A549 (cell line): Measurements from ENCODE around the gene DPPA2. TPM values are rescaled to one million over a fixed set of nuclear protein-coding genes. Genes with fewer than 3 reads are reported as not detected.

Experiments used
- ATAC-seq, 2 experiments: fragments of 200-7000 bp in 1 of 2; fragments of >200 bp in 1 of 2; cut with Nextera tagmentation in 1 of 2; cut with Tn5 transposase in 1 of 2; 3 replicates each; pipeline versions ENCODE4 v1.8.0 to v1.9.1; 2018 to 2020; ENCODE audit warnings: mild to moderate bottlenecking in 1 of 2, moderate library complexity in 1 of 2
- CTCF ChIA-PET: fragments of 300-600 bp; sonication (Branson Sonifier 250); formaldehyde crosslinking; extraction: SDS; loops from one replicate; lab custom pipeline; 2021; ENCODE audit warnings: antibody characterized with exemption, inconsistent platforms; lab: Yijun Ruan, JAX
- POLR2A ChIA-PET: fragments of 350-600 bp; formaldehyde crosslinking; extraction: SDS; loops from one replicate; lab custom pipeline; 2021; ENCODE audit warnings: antibody characterized with exemption, inconsistent platforms; lab: Yijun Ruan, JAX
- DNase-seq, 2 experiments: peaks; one replicate each; pipeline versions ENCODE4 v3.0.0 to v3.0.0-alpha.2; 2011 to 2016; ENCODE audit warnings: low read depth in 1 of 2, low spot score in 1 of 2
- FAIRE-seq: peaks from 2 replicates; lab custom pipeline; 2011; peaks lifted over from hg19 to GRCh38; lab: Jason Lieb, UNC
- H3K27ac ChIP-seq, 2 experiments: fragments of >200 bp; sonication (Bioruptor Twin); formaldehyde crosslinking; 3 replicates each; pipeline ENCODE4 v1.5.1; 2016 to 2017
- H3K4me1 ChIP-seq: fragments of >200 bp; sonication (Bioruptor Twin); formaldehyde crosslinking; 3 replicates; pipeline ENCODE4 v1.6.1; 2016
- H3K4me2 ChIP-seq: fragments of >200 bp; sonication (Bioruptor Twin); formaldehyde crosslinking; 3 replicates; pipeline ENCODE4 v1.6.1; 2016
- H3K4me3 ChIP-seq: fragments of >200 bp; sonication (Bioruptor Twin); formaldehyde crosslinking; 3 replicates; pipeline ENCODE4 v1.5.1; 2016
- H3K9me3 ChIP-seq: fragments of >200 bp; sonication (Bioruptor Twin); formaldehyde crosslinking; 3 replicates; pipeline ENCODE4 v1.6.1; 2016
- CBX8 ChIP-seq: fragments of 200-600 bp; sonication (generic); IDR thresholded peaks from 2 replicates; pipeline ENCODE4 v1.6.1; 2016
- CEBPB ChIP-seq, 2 experiments: fragments of >200 bp in 1 of 2; sonication (Bioruptor Twin) in 1 of 2; formaldehyde crosslinking in 1 of 2; IDR thresholded peaks; 2 replicates each; pipeline ENCODE4 v1.6.1; 2012 to 2016
- CHD2 ChIP-seq: fragments of 150-350 bp; IDR thresholded peaks from 2 replicates; pipeline ENCODE4 v1.6.1; 2014; ENCODE audit warnings: low read length; ENCODE audit not compliant: partially characterized antibody
- CHD4 ChIP-seq: fragments of 200-600 bp; sonication (generic); IDR thresholded peaks from 2 replicates; pipeline ENCODE4 v1.6.1; 2016; ENCODE audit warnings: antibody characterized with exemption, mild to moderate bottlenecking, borderline replicate concordance
- EHMT2 ChIP-seq: fragments of 200-600 bp; sonication (generic); IDR thresholded peaks from 2 replicates; pipeline ENCODE4 v1.6.1; 2016; ENCODE audit warnings: antibody characterized with exemption, low read depth, mild to moderate bottlenecking, moderate library complexity
- ESRRA ChIP-seq: fragments of 150-350 bp; IDR thresholded peaks from 2 replicates; pipeline ENCODE4 v1.6.1; 2014; ENCODE audit warnings: mild to moderate bottlenecking, low read length, borderline replicate concordance
- GATA3 ChIP-seq: IDR thresholded peaks from 2 replicates; pipeline ENCODE4 v1.6.1; 2012; ENCODE audit warnings: borderline replicate concordance
- HOXB13 ChIP-seq: fragments of 250-450 bp; sonication (Bioruptor Pico); IDR thresholded peaks from 2 replicates; pipeline ENCODE4 v1.5.0; 2020; ENCODE audit warnings: low read depth, mild to moderate bottlenecking, moderate library complexity
- HOXB5 ChIP-seq: fragments of 250-450 bp; sonication (Bioruptor Pico); IDR thresholded peaks from 2 replicates; pipeline ENCODE4 v1.5.0; 2020; ENCODE audit warnings: mild to moderate bottlenecking, moderate library complexity
- JUNB ChIP-seq: fragments of >200 bp; sonication (Bioruptor Twin); formaldehyde crosslinking; IDR thresholded peaks from 2 replicates; pipeline ENCODE4 v1.6.1; 2016
- MAFK ChIP-seq: fragments of 450-650 bp; IDR thresholded peaks from 2 replicates; pipeline ENCODE4 v1.6.1; 2014; ENCODE audit not compliant: partially characterized antibody
- MYC ChIP-seq: IDR thresholded peaks from 2 replicates; pipeline ENCODE4 v1.6.1; 2012; ENCODE audit warnings: mild to moderate bottlenecking, inconsistent platforms, low read length, improper control_type of control experiment, borderline replicate concordance
- NFE2L2 ChIP-seq: fragments of 150-350 bp; conservative IDR thresholded peaks from 2 replicates; pipeline ENCODE4 v1.6.1; 2014; ENCODE audit warnings: low read length
- PHF8 ChIP-seq: fragments of 200-600 bp; sonication (generic); IDR thresholded peaks from 2 replicates; pipeline ENCODE4 v1.6.1; 2016; ENCODE audit warnings: low read depth, mild to moderate bottlenecking, antibody characterized with exemption, moderate library complexity, borderline replicate concordance
- POLR2A ChIP-seq: IDR thresholded peaks from 2 replicates; pipeline ENCODE4 v1.6.1; 2012; ENCODE audit warnings: mild to moderate bottlenecking, low read length
- POLR2AphosphoS2 ChIP-seq: conservative IDR thresholded peaks from 2 replicates; pipeline ENCODE4 v1.6.1; 2012; ENCODE audit warnings: low read length, improper control_type of control experiment, inconsistent platforms
- TP53 ChIP-seq: fragments of 250-450 bp; sonication (Bioruptor Pico); IDR thresholded peaks from 2 replicates; pipeline ENCODE4 v1.5.0; 2021; ENCODE audit warnings: mild to moderate bottlenecking, moderate library complexity
- ZC3H11A ChIP-seq: fragments of 450-650 bp; IDR thresholded peaks from 2 replicates; pipeline ENCODE4 v1.6.1; 2014; ENCODE audit warnings: antibody characterized with exemption, mild to moderate bottlenecking
- ZFP36 ChIP-seq: fragments of 450-650 bp; IDR thresholded peaks from 2 replicates; pipeline ENCODE4 v1.6.1; 2014; ENCODE audit warnings: borderline replicate concordance; ENCODE audit not compliant: partially characterized antibody
- WGBS: methylation state at CpG from one replicate; pipeline ENCODE4 v1.1.6; 2017; ENCODE audit errors: missing lambda C conversion rate; 5-methylcytosine and 5-hydroxymethylcytosine counted together
- polyA minus RNA-seq: library from RNA; depleted of rRNA, polyadenylated mRNA; stranded (reverse); fragments of >200 nt; gene quantifications from 2 replicates; pipeline ENCODE4 v1.2.3, GENCODE V29; 2011; rRNA and poly(A)+ RNA removed
- polyA plus RNA-seq, 4 experiments: library from polyadenylated mRNA; depleted of rRNA in 3 of 4; stranded (reverse); fragments of >200 nt; fragmentation: RNase III in 1 of 4; extraction: RNeasy Plus Mini Kit Qiagen cat#74134 plus additional on column Dnase treatment in 1 of 4; gene quantifications; 2 replicates in 3 of 4; 3 replicates in 1 of 4; pipeline ENCODE4 v1.2.3, GENCODE V29; 2011 to 2017
- TF ChIP-seq, protein P1 (sequence below): IDR thresholded peaks from 2 replicates; pipeline ENCODE4 v1.6.1; 2012
- TF ChIP-seq, protein P2 (sequence below): fragments of 450-650 bp; IDR thresholded peaks from 2 replicates; pipeline ENCODE4 v1.6.1; 2014; ENCODE audit warnings: antibody characterized with exemption
- TF ChIP-seq, protein P3 (sequence below): fragments of 200-600 bp; sonication (generic); IDR thresholded peaks from 2 replicates; pipeline ENCODE4 v1.6.1; 2016; ENCODE audit warnings: antibody characterized with exemption, mild to moderate bottlenecking, moderate library complexity
- TF ChIP-seq, protein P4 (sequence below): IDR thresholded peaks from 2 replicates; pipeline ENCODE4 v1.6.1; 2012
- TF ChIP-seq, protein P5 (sequence below): fragments of 250-450 bp; sonication (Bioruptor Pico); IDR thresholded peaks from 2 replicates; pipeline ENCODE4 v1.5.0; 2020; ENCODE audit warnings: low read depth, mild to moderate bottlenecking, moderate library complexity

Gene DPPA2, protein sequence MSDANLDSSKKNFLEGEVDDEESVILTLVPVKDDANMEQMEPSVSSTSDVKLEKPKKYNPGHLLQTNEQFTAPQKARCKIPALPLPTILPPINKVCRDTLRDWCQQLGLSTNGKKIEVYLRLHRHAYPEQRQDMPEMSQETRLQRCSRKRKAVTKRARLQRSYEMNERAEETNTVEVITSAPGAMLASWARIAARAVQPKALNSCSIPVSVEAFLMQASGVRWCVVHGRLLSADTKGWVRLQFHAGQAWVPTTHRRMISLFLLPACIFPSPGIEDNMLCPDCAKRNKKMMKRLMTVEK
- polyA plus RNA-seq (2011; rRNA removed) (not detected in 2 replicates), polyA plus RNA-seq (2017; fragmentation: RNase III; extraction: RNeasy Plus Mini Kit Qiagen cat#74134 plus additional on column Dnase treatment) (not detected in 3 replicates), polyA minus RNA-seq (not detected in 2 replicates)
- polyA plus RNA-seq (2012; cell fraction: cytosol; rRNA removed), result not detected in 2 replicates
- not detected in 2 replicates for polyA plus RNA-seq (2012; cell fraction: nucleus; rRNA removed)

DNA sequence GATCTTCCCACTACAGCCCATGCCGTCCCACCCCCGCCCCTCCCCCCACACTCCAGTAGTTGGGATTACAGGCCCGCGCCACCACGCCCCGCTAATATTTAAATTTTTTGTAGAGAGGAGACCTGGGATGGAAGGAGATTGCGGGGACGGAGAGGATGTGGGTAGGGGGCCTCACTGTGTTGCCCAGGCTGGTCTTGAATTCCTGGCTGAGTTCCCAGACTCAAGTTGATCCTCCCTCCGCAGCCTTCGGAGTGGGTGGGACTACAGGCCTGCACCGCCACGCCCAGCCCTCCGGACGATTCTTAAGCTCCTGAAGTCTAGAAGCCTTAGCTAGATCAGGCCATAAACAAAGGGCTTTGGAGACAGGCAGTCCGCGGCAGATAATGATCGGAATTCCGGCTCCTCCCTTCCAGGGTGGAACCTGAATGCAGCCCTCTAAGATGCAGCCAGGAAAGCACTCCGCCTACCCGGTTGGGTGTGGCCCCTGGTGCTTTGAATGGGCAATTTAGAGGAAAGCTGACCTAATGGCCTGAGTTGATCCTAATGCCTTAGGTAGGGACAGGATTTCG is at the start of gene DPPA2:
TSS of gene DPPA2 (minus strand) at position 356 of the 569 bp plus-strand sequence. CDS start 1,975 bp downstream, outside the sequence.
- ATAC-seq (no peak), DNase-seq (no peak), FAIRE-seq (no peak)
- no peak within 1 kb of the TSS for H3K4me2 ChIP-seq
- POLR2A ChIA-PET, result no interaction called here
- TF ChIP-seq ZC3H11A (no peak), TP53 (CRISPR knock-in tag) (no peak), PHF8 (no peak), EHMT2 (no peak), ZFP36 (no peak), POLR2A (no peak), CHD4 (no peak)
- TF ChIP-seq, protein P1, sequence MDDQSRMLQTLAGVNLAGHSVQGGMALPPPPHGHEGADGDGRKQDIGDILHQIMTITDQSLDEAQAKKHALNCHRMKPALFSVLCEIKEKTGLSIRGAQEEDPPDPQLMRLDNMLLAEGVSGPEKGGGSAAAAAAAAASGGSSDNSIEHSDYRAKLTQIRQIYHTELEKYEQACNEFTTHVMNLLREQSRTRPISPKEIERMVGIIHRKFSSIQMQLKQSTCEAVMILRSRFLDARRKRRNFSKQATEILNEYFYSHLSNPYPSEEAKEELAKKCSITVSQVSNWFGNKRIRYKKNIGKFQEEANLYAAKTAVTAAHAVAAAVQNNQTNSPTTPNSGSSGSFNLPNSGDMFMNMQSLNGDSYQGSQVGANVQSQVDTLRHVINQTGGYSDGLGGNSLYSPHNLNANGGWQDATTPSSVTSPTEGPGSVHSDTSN, result no peak
- TF ChIP-seq, protein P2, sequence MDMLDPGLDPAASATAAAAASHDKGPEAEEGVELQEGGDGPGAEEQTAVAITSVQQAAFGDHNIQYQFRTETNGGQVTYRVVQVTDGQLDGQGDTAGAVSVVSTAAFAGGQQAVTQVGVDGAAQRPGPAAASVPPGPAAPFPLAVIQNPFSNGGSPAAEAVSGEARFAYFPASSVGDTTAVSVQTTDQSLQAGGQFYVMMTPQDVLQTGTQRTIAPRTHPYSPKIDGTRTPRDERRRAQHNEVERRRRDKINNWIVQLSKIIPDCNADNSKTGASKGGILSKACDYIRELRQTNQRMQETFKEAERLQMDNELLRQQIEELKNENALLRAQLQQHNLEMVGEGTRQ, result no peak
- H3K4me1 ChIP-seq, result no peaks in the 10 kb centered on the region
- CTCF ChIA-PET, result interaction anchor here (0.6 kb wide), 1 partner anchor 24 kb away, joined by 3 read pairs; no protein-coding TSS in a partner anchor
- WGBS, result 85% methylated on average over 19 of the region's 21 CpGs
- H3K9me3 ChIP-seq, result no peaks in the 10 kb centered on the region
- no peak within 1 kb of the TSS for H3K27ac ChIP-seq
- H3K4me3 ChIP-seq, result no peak within 1 kb of the TSS

- FAIRE-seq (no peak), DNase-seq (no peak), ATAC-seq (peak in 1 of 2 experiments; percentile 68; a peak in 2 of 6 replicates)
- Histone ChIP-seq H3K9me3 (no peaks in the 10 kb centered on the region), H3K4me2 (peak overlapping the region; percentile 15; the same call in 1 of the 3 replicates), H3K4me3 (no peak overlapping the region), H3K27ac (peak overlapping the region; percentile 66 to 69), H3K4me1 (peaks cover 20% of the 10 kb centered on the region; the same call in 2 of the 3 replicates)
- TF ChIP-seq, protein P3, sequence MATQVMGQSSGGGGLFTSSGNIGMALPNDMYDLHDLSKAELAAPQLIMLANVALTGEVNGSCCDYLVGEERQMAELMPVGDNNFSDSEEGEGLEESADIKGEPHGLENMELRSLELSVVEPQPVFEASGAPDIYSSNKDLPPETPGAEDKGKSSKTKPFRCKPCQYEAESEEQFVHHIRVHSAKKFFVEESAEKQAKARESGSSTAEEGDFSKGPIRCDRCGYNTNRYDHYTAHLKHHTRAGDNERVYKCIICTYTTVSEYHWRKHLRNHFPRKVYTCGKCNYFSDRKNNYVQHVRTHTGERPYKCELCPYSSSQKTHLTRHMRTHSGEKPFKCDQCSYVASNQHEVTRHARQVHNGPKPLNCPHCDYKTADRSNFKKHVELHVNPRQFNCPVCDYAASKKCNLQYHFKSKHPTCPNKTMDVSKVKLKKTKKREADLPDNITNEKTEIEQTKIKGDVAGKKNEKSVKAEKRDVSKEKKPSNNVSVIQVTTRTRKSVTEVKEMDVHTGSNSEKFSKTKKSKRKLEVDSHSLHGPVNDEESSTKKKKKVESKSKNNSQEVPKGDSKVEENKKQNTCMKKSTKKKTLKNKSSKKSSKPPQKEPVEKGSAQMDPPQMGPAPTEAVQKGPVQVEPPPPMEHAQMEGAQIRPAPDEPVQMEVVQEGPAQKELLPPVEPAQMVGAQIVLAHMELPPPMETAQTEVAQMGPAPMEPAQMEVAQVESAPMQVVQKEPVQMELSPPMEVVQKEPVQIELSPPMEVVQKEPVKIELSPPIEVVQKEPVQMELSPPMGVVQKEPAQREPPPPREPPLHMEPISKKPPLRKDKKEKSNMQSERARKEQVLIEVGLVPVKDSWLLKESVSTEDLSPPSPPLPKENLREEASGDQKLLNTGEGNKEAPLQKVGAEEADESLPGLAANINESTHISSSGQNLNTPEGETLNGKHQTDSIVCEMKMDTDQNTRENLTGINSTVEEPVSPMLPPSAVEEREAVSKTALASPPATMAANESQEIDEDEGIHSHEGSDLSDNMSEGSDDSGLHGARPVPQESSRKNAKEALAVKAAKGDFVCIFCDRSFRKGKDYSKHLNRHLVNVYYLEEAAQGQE, result peak; percentile 32; the same call in 1 of the 2 replicates
- no peak for TF ChIP-seq POLR2AphosphoS2
- CTCF ChIA-PET, result interaction anchor here (0.6 to 1.2 kb wide), 2 partner anchors 33 to 1622 kb away, joined by 3 to 5 read pairs; no protein-coding TSS in a partner anchor
- POLR2A ChIA-PET, result no interaction called here
- WGBS, result 61% methylated on average over 6 of the region's 6 CpGs
Observed at GRCh38 chr3:109364088-109364487, 47.8 kb upstream of the DPPA2 start.

DNA sequence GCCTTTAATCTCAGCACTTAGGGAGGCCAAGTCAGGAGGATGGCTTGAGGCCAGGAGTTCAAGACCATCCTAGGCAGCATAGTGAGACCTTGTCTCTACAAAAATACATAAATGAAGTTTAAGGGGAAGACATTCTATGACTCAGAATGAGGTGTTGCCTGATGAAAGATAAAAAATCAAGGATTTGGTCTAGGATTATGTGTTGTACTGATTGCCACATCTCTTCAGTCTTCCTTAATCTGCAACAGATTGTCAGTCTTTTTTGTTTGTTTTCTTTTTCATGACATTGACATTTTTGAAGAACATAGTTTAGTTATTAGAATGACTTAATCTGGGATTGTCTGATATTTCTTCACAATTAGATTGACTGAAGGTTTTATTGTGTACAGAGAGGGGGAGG is 47.3 kb upstream of the DPPA2 start:
- no peaks in the 10 kb centered on the region for H3K9me3 ChIP-seq
- ATAC-seq (peak in 1 of 2 experiments; percentile 76; a peak in 3 of 6 replicates), DNase-seq (peak in 1 of 2 experiments; percentile 33), FAIRE-seq (no peak)
- H3K4me2 ChIP-seq, result peak overlapping the region; percentile 53; the same call in 2 of the 3 replicates
- ChIA-PET POLR2A (no interaction called here), CTCF (interaction anchor here (1.2 kb wide), 1 partner anchor 33 kb away, joined by 5 read pairs; no protein-coding TSS in a partner anchor)
- H3K4me1 ChIP-seq, result peaks cover 20% of the 10 kb centered on the region; the same call in 2 of the 3 replicates
- H3K4me3 ChIP-seq, result no peak overlapping the region
- H3K27ac ChIP-seq, result peak overlapping the region; percentile 69 to 75; a peak in 4 of 6 replicates
- TF ChIP-seq GATA3 (peak; percentile 55; the same call in 1 of the 2 replicates), MAFK (no peak), ZFP36 (no peak), NFE2L2 (no peak), CBX8 (no peak), CHD2 (no peak), POLR2AphosphoS2 (no peak), HOXB13 (CRISPR knock-in tag) (no peak), CHD4 (no peak), HOXB5 (no peak), ESRRA (no peak), MYC (no peak), JUNB (peak; percentile 79), CEBPB (IDR thresholded peaks at IDR 0.05) (peak; percentile 57 to 75)
- TF ChIP-seq, protein P4, sequence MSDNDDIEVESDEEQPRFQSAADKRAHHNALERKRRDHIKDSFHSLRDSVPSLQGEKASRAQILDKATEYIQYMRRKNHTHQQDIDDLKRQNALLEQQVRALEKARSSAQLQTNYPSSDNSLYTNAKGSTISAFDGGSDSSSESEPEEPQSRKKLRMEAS, result no peak
- TF ChIP-seq, protein P5, sequence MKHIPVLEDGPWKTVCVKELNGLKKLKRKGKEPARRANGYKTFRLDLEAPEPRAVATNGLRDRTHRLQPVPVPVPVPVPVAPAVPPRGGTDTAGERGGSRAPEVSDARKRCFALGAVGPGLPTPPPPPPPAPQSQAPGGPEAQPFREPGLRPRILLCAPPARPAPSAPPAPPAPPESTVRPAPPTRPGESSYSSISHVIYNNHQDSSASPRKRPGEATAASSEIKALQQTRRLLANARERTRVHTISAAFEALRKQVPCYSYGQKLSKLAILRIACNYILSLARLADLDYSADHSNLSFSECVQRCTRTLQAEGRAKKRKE, result no peak
